Measurements from ENCODE around the gene P4HA1. TPM values are rescaled to one million over a fixed set of nuclear protein-coding genes. Genes with fewer than 3 reads are reported as not detected.
A peak's percentile ranks its signal among the peaks of the same experiment; 100 is the strongest.

Gene P4HA1
- total and polyA plus RNA-seq, 5 donors from 2014 or later = 16.7 to 27.2 (median 18.9) TPM

- no peaks in the 10 kb centered on the region for H3K9me3 Mint-ChIP-seq
- H3K4me3 Mint-ChIP-seq = no peak overlapping the region
- no peak for DNase-seq
- H3K36me3 ChIP-seq (ENCODE audit: control insufficient read depth, insufficient read depth, low read length) = peaks cover 27% of the 10 kb centered on the region
- H3K4me3 ChIP-seq (ENCODE audit: low read depth, low read length) = no peak overlapping the region
- no peaks in the 10 kb centered on the region for H3K27me3 Mint-ChIP-seq
- peak overlapping the region in 1 of 3 donors; percentile 1 for H3K27ac Mint-ChIP-seq
- no peaks in the 10 kb centered on the region for H3K9me3 ChIP-seq (ENCODE audit: control insufficient read depth in 2 of 2, low read length in 2 of 2)
- H3K4me1 Mint-ChIP-seq = peaks cover 10 to 31% (median 20%) of the 10 kb centered on the region in 4 donors
- no peak overlapping the region for H3K27ac ChIP-seq (ENCODE audit: insufficient read depth, low read length, poor library complexity, severe bottlenecking)
- peaks cover 45% of the 10 kb centered on the region for H3K36me3 Mint-ChIP-seq
- ATAC-seq (ENCODE audit: low read depth in 2 of 2) = no peak
- H3K4me1 ChIP-seq (ENCODE audit: control insufficient read depth, insufficient read depth, low read length, poor library complexity, severe bottlenecking) = no peaks in the 10 kb centered on the region
- no peaks in the 10 kb centered on the region for H3K27me3 ChIP-seq (ENCODE audit: control insufficient read depth, insufficient read depth, low read length)
These were observed 75.6 kb downstream of the P4HA1 start for GRCh38 chr10:73021050-73021449.

- H3K36me3 ChIP-seq (ENCODE audit: control insufficient read depth, insufficient read depth, low read length) = peaks cover 41% of the 10 kb centered on the region
- H3K4me3 ChIP-seq (ENCODE audit: low read depth, low read length) = no peak overlapping the region
- DNase-seq (no peak), ATAC-seq (ENCODE audit: low read depth in 2 of 2) (no peak)
- no peaks in the 10 kb centered on the region for H3K4me1 ChIP-seq (ENCODE audit: control insufficient read depth, insufficient read depth, low read length, poor library complexity, severe bottlenecking)
- no peaks in the 10 kb centered on the region for H3K27me3 ChIP-seq (ENCODE audit: control insufficient read depth, insufficient read depth, low read length)
- H3K27ac ChIP-seq (ENCODE audit: insufficient read depth, low read length, poor library complexity, severe bottlenecking) = no peak overlapping the region
- H3K4me1 Mint-ChIP-seq = peaks cover 7 to 22% (median 14%) of the 10 kb centered on the region in 4 donors
- no peaks in the 10 kb centered on the region for H3K9me3 Mint-ChIP-seq
- no peaks in the 10 kb centered on the region for H3K9me3 ChIP-seq (ENCODE audit: control insufficient read depth in 2 of 2, low read length in 2 of 2)
- H3K36me3 Mint-ChIP-seq = peaks cover 39% of the 10 kb centered on the region
- peak overlapping the region in 1 of 3 donors; percentile 76 for H3K27ac Mint-ChIP-seq
- no peaks in the 10 kb centered on the region for H3K27me3 Mint-ChIP-seq
- H3K4me3 Mint-ChIP-seq = peak overlapping the region in 1 of 4 donors; percentile 58
These were observed 77.6 kb downstream of the P4HA1 start for GRCh38 chr10:73019100-73019499.

- DNase-seq = no peak
- Histone ChIP-seq H3K36me3 (ENCODE audit: control insufficient read depth, insufficient read depth, low read length) (peaks cover 44% of the 10 kb centered on the region), H3K9me3 (ENCODE audit: control insufficient read depth in 2 of 2, low read length in 2 of 2) (no peaks in the 10 kb centered on the region), H3K27ac (ENCODE audit: insufficient read depth, low read length, poor library complexity, severe bottlenecking) (no peak overlapping the region), H3K27me3 (ENCODE audit: control insufficient read depth, insufficient read depth, low read length) (no peaks in the 10 kb centered on the region), H3K4me3 (ENCODE audit: low read depth, low read length) (no peak overlapping the region), H3K4me1 (ENCODE audit: control insufficient read depth, insufficient read depth, low read length, poor library complexity, severe bottlenecking) (no peaks in the 10 kb centered on the region)
- Mint-ChIP-seq H3K9me3 (no peaks in the 10 kb centered on the region), H3K27ac (peak overlapping the region in 1 of 3 donors; percentile 49), H3K4me1 (peaks cover 6 to 20% (median 12%) of the 10 kb centered on the region in 4 donors), H3K4me3 (no peak overlapping the region), H3K27me3 (no peaks in the 10 kb centered on the region), H3K36me3 (peaks cover 38% of the 10 kb centered on the region)
- ATAC-seq (ENCODE audit: low read depth in 2 of 2) = no peak
These were observed 78.0 kb downstream of the P4HA1 start for GRCh38 chr10:73018632-73019031.

- Mint-ChIP-seq H3K4me3 (no peak overlapping the region), H3K27me3 (no peaks in the 10 kb centered on the region), H3K9me3 (no peaks in the 10 kb centered on the region), H3K27ac (no peak overlapping the region), H3K4me1 (peaks cover 6 to 20% (median 11%) of the 10 kb centered on the region in 4 donors), H3K36me3 (peaks cover 38% of the 10 kb centered on the region)
- DNase-seq (no peak), ATAC-seq (ENCODE audit: low read depth in 2 of 2) (no peak)
- Histone ChIP-seq H3K36me3 (ENCODE audit: control insufficient read depth, insufficient read depth, low read length) (peaks cover 48% of the 10 kb centered on the region), H3K27me3 (ENCODE audit: control insufficient read depth, insufficient read depth, low read length) (no peaks in the 10 kb centered on the region), H3K4me3 (ENCODE audit: low read depth, low read length) (no peak overlapping the region), H3K9me3 (ENCODE audit: control insufficient read depth in 2 of 2, low read length in 2 of 2) (no peaks in the 10 kb centered on the region), H3K27ac (ENCODE audit: insufficient read depth, low read length, poor library complexity, severe bottlenecking) (no peak overlapping the region), H3K4me1 (ENCODE audit: control insufficient read depth, insufficient read depth, low read length, poor library complexity, severe bottlenecking) (no peaks in the 10 kb centered on the region)
These were observed 78.6 kb downstream of the P4HA1 start for GRCh38 chr10:73017955-73018480.

GRCh38 chr10:73015779-73016178 is 80.9 kb downstream of the P4HA1 start:
- no peaks in the 10 kb centered on the region for H3K27me3 ChIP-seq (ENCODE audit: control insufficient read depth, insufficient read depth, low read length)
- H3K9me3 ChIP-seq (ENCODE audit: control insufficient read depth in 2 of 2, low read length in 2 of 2) = no peaks in the 10 kb centered on the region
- no peak overlapping the region for H3K4me3 Mint-ChIP-seq
- no peaks in the 10 kb centered on the region for H3K4me1 ChIP-seq (ENCODE audit: control insufficient read depth, insufficient read depth, low read length, poor library complexity, severe bottlenecking)
- peaks cover 50% of the 10 kb centered on the region for H3K36me3 ChIP-seq (ENCODE audit: control insufficient read depth, insufficient read depth, low read length)
- H3K27ac ChIP-seq (ENCODE audit: insufficient read depth, low read length, poor library complexity, severe bottlenecking) = no peak overlapping the region
- H3K36me3 Mint-ChIP-seq = peaks cover 45% of the 10 kb centered on the region
- no peaks in the 10 kb centered on the region for H3K9me3 Mint-ChIP-seq
- H3K4me1 Mint-ChIP-seq = peaks cover 6 to 14% (median 7%) of the 10 kb centered on the region in 4 donors
- ATAC-seq (ENCODE audit: low read depth in 2 of 2) = no peak
- no peak for DNase-seq
- no peak overlapping the region for H3K27ac Mint-ChIP-seq
- H3K27me3 Mint-ChIP-seq = no peaks in the 10 kb centered on the region
- no peak overlapping the region for H3K4me3 ChIP-seq (ENCODE audit: low read depth, low read length)

- H3K4me1 ChIP-seq (ENCODE audit: control insufficient read depth, insufficient read depth, low read length, poor library complexity, severe bottlenecking) = no peaks in the 10 kb centered on the region
- Mint-ChIP-seq H3K4me1 (peaks cover 0 to 3% (median under 1%) of the 10 kb centered on the region in 4 donors), H3K4me3 (no peak overlapping the region), H3K27ac (no peak overlapping the region), H3K9me3 (peaks cover 0 to 3% (median 0%) of the 10 kb centered on the region in 7 donors), H3K36me3 (peaks cover 19% of the 10 kb centered on the region), H3K27me3 (no peaks in the 10 kb centered on the region)
- DNase-seq = no peak
- no peak overlapping the region for H3K4me3 ChIP-seq (ENCODE audit: low read depth, low read length)
- no peak overlapping the region for H3K27ac ChIP-seq (ENCODE audit: insufficient read depth, low read length, poor library complexity, severe bottlenecking)
- no peaks in the 10 kb centered on the region for H3K27me3 ChIP-seq (ENCODE audit: control insufficient read depth, insufficient read depth, low read length)
- H3K9me3 ChIP-seq (ENCODE audit: control insufficient read depth in 2 of 2, low read length in 2 of 2) = no peaks in the 10 kb centered on the region
- H3K36me3 ChIP-seq (ENCODE audit: control insufficient read depth, insufficient read depth, low read length) = peaks cover 18% of the 10 kb centered on the region
- ATAC-seq (ENCODE audit: low read depth in 2 of 2) = no peak
These were observed 92.8 kb downstream of the P4HA1 start for GRCh38 chr10:73003822-73004221.

GRCh38 chr10:73000973-73001372 is 95.7 kb downstream of the P4HA1 start:
- H3K27ac Mint-ChIP-seq = no peak overlapping the region
- H3K4me3 Mint-ChIP-seq = no peak overlapping the region
- ATAC-seq (ENCODE audit: low read depth in 2 of 2) (no peak), DNase-seq (no peak)
- Histone ChIP-seq H3K36me3 (ENCODE audit: control insufficient read depth, insufficient read depth, low read length) (peaks cover 9% of the 10 kb centered on the region), H3K4me1 (ENCODE audit: control insufficient read depth, insufficient read depth, low read length, poor library complexity, severe bottlenecking) (no peaks in the 10 kb centered on the region), H3K27me3 (ENCODE audit: control insufficient read depth, insufficient read depth, low read length) (no peaks in the 10 kb centered on the region), H3K4me3 (ENCODE audit: low read depth, low read length) (no peak overlapping the region), H3K27ac (ENCODE audit: insufficient read depth, low read length, poor library complexity, severe bottlenecking) (no peak overlapping the region), H3K9me3 (ENCODE audit: control insufficient read depth in 2 of 2, low read length in 2 of 2) (peaks cover 0 to 6% of the 10 kb centered on the region in 2 experiments)
- peaks cover 4% of the 10 kb centered on the region for H3K36me3 Mint-ChIP-seq
- H3K4me1 Mint-ChIP-seq = peaks cover 0 to 3% (median under 1%) of the 10 kb centered on the region in 4 donors
- H3K9me3 Mint-ChIP-seq = peaks cover 0 to 6% (median 4%) of the 10 kb centered on the region in 7 donors
- H3K27me3 Mint-ChIP-seq = no peaks in the 10 kb centered on the region

- Histone ChIP-seq H3K27me3 (ENCODE audit: control insufficient read depth, insufficient read depth, low read length) (no peaks in the 10 kb centered on the region), H3K27ac (ENCODE audit: insufficient read depth, low read length, poor library complexity, severe bottlenecking) (no peak overlapping the region), H3K36me3 (ENCODE audit: control insufficient read depth, insufficient read depth, low read length) (no peaks in the 10 kb centered on the region), H3K4me1 (ENCODE audit: control insufficient read depth, insufficient read depth, low read length, poor library complexity, severe bottlenecking) (no peaks in the 10 kb centered on the region), H3K4me3 (ENCODE audit: low read depth, low read length) (no peak overlapping the region), H3K9me3 (ENCODE audit: control insufficient read depth in 2 of 2, low read length in 2 of 2) (peaks cover 0 to 6% of the 10 kb centered on the region in 2 experiments)
- ATAC-seq (ENCODE audit: low read depth in 2 of 2) = no peak
- Mint-ChIP-seq H3K27ac (no peak overlapping the region), H3K27me3 (no peaks in the 10 kb centered on the region), H3K4me3 (no peak overlapping the region), H3K4me1 (peaks cover 0 to 3% (median under 1%) of the 10 kb centered on the region in 4 donors), H3K36me3 (peaks cover 20% of the 10 kb centered on the region), H3K9me3 (peaks cover 0 to 12% (median 5%) of the 10 kb centered on the region in 7 donors)
- DNase-seq = no peak
These were observed 99.6 kb downstream of the P4HA1 start for GRCh38 chr10:72997099-72997498.

Measured in CD4-positive, CD25-positive, alpha-beta regulatory T cell (primary cell).